HG02588 (cell line): ENCODE results near the gene PPP1R3E.

Experiments used
- ATAC-seq: cut with Tn5 transposase; IDR thresholded peaks from one replicate; pipeline ENCODE4 v1.9.1; 2021; ENCODE audit warnings: mild to moderate bottlenecking, moderate library complexity; ENCODE audit not compliant: unreplicated experiment

The PPP1R3E gene

GRCh38 chr14:23322568-23323517 lies 20.2 kb upstream of the PPP1R3E start:
- no peak for ATAC-seq

DNA sequence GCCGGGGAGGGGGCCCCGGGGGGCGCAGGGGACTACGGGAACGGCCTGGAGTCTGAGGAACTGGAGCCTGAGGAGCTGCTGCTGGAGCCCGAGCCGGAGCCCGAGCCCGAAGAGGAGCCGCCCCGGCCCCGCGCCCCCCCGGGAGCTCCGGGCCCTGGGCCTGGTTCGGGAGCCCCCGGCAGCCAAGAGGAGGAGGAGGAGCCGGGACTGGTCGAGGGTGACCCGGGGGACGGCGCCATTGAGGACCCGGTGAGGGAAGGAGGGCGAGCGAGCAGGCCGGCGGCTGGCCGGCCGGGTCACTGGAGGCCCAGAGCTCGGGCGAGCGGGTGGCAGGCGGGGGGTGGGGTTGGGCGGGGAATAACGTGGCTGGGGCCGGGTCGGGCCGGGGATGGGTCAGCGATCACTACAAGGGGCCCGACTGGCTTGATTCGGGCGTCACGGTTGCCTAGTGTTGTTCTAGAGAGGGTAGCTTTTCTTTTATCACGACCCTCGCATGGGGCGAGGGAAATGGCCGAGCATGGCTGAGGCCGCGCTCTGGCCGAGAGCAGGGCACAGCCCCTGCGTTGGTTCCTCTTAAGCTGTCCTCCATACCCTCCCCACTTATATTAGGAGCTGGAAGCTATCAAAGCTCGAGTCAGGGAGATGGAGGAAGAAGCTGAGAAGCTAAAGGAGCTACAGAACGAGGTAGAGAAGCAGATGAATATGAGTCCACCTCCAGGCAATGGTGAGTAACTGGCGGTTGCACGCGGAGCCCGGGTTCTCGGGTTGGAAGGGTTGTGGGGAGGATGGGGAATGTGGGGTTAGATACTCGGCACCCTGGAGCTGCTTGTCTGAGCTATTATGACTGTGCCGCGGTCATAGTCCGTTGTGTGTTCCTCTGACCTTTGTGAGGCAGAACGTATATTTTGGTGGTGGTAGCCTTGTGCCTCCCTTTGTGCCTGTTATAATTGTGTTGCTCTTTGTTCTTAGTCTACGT lies 19.2 kb upstream of the PPP1R3E start:
- ATAC-seq, result peak; percentile 11

DNA sequence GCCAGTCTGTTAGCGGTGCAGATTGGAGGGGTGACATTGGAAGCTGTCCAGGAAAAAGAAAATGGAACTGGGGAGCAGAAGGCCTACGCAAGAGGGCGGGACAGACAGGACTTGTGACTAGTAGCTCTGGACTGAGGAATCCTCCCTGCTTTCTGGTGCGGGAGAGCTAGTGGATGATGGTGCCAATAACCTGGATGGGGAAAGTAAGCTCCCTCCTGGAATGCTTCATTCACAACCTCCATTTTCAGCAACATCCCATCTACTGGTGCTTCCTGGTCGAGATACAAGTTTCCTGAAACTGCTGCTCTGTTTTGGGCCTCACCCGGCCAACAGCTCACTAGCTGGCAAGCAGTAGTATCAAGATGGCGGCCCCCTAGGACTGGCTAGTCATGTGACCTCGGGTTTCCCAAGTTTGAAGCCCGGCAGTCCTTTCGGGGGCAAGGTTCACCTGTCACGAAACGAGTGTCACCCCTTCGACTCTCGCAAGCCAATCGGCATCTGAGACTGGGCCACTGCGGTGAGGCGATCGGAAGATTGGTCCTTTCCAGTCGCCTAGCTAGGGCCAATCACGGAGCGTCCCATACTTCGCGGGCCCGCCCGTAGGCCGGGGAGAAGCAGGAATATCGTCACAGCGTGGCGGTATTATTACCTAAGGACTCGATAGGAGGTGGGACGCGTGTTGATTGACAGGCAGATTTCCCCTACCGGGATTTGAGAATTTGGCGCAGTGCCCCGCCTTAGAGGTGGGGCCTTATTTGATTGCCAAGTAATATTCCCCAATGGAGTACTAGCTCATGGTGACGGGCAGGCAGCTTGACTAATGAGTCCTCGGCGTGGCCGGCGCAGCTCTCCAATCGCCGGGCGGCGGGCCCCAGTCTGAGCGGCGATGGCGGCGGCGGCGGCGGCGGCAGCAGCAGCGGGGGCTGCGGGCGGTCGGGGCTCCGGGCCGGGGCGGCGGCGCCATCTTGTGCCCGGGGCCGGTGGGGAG lies 18.2 kb upstream of the PPP1R3E start, which contains the start of gene PABPN1:
Gene PABPN1 (plus strand): TSS at position 874 of the 988 bp plus-strand sequence. CDS start 13 bp downstream, at position 887.
- peak; percentile 91 for ATAC-seq

- no peak for ATAC-seq
These were observed 17.3 kb upstream of the PPP1R3E start for GRCh38 chr14:23319746-23320583.

- ATAC-seq, result no peak
These were observed 13.6 kb upstream of the PPP1R3E start for GRCh38 chr14:23316300-23316699.

GRCh38 chr14:23310546-23310945 lies 7.9 kb upstream of the PPP1R3E start:
- no peak for ATAC-seq

- ATAC-seq, result no peak
These were observed 6.2 kb upstream of the PPP1R3E start for GRCh38 chr14:23308721-23309445.

DNA sequence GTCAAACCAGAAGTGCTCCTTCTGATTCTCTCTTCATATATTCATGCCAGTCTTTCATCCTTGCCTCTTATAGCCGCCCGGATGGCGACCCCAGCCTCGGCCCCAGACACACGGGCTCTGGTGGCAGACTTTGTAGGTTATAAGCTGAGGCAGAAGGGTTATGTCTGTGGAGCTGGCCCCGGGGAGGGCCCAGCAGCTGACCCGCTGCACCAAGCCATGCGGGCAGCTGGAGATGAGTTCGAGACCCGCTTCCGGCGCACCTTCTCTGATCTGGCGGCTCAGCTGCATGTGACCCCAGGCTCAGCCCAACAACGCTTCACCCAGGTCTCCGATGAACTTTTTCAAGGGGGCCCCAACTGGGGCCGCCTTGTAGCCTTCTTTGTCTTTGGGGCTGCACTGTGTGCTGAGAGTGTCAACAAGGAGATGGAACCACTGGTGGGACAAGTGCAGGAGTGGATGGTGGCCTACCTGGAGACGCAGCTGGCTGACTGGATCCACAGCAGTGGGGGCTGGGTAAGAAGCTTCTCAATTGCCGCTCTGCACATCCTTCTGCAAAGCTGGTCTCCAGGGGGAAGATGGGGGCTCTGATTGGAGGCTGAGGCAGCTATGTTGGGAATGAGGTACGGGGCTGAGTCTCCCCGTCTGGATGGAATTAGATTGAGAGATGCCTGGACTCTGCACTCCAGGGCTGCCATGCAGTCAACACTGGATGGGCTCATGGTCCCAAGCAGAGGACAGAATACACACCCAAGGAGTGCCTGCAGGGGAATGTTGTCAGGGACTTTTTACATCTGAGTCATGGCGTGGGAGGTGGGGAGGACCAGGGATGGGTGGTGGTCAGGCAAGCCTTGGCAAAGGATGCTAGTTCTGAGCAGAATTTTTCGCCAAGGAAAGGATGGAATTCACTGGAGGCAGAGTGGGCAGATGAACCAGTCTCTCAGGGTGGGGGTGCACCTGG lies 5.3 kb upstream of the PPP1R3E start:
- ATAC-seq, result no peak

DNA sequence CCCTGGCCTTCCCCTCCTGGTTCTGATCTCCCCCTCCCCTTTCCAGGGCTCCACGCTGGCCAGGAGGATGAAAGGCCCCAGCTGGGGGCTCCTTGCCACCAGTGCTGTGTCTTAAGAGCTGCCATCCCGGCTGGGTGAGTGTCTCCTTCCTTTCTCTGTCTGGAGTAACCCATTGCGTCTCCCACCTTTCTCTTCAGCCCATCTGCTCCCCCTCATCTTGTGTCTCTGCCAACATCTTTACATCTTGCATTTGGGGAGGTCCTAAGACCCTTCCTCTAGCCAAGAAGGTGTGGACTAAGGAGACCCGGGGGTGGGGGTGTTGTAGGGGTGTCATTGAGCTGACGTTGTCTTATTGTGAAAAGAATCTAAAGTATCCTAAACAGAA lies 4.5 kb upstream of the PPP1R3E start:
- no peak for ATAC-seq

- ATAC-seq, result no peak
These were observed 3.9 kb upstream of the PPP1R3E start, which contains the start of gene BCL2L2 for GRCh38 chr14:23306412-23307145. BCL2L2 (plus strand) TSS chr14:23306833; CDS start chr14:23307768, 935 bp downstream.

- ATAC-seq, result peak; percentile 10
These were observed 730 bp downstream of the PPP1R3E start for GRCh38 chr14:23301969-23302289.

DNA sequence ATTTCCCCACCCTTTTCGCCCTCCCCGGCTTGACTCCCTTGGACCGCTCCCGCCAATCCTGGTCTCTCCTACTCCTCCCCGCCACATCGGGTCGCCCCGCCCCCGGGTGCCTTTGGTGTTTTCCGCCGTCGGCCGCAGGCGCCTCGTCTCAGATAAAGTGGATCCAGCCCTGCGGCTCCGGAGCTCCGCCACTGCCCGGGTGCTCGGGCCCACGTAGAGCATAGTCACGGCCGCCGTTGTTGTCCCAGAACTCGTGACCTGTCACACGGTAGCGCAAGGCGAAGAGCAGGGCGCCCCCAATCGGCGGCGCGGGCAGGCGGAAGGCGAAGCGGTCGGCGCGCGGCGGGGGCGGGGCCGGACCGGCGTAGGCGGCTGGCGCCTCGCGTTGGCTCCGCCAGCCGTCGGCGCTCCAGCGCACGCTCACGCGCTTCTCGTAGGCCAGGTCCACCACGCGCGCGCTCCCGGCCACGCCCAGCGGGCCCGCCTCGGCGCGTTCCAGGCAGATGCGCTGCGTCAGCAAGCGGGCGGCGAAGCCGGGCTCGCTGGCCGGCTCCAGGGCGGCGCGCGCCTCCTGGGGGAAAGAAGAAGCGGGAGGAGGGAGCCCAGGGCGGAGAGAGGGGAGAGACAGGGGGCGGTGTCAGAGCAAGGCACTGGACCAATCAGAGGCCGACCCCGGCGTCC lies 1.2 kb downstream of the PPP1R3E start:
- ATAC-seq, result peak; percentile 75

DNA sequence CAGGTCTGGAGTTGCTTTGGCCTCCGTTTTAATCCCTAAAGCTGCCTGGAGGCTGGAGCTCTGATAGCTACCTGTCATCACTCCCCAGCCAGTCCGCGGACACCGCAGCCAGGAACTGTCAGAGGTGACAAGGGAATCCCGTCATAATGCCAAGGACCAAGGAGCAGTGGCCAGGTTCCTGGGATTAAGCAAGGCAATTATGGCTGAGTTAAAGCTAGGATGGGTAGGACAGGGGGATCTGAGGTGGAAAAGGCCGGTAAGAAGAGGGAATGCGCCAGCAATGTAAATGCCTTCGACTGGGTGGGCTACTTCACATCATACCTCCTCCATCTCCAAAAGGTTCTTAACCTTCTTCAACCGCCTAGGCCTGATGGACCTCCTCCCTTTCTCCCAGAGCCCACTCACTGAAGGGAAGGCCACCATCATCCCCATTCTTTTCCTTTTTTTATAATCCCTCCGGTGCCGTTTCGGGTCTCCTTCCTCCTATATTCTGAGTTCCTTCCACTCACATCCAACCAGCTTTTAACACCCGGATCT lies 1.9 kb downstream of the PPP1R3E start:
- no peak for ATAC-seq

GRCh38 chr14:23299986-23300686 lies 2.5 kb downstream of the PPP1R3E start:
- ATAC-seq, result no peak

GRCh38 chr14:23299211-23299957 lies 3.3 kb downstream of the PPP1R3E start:
- ATAC-seq, result no peak
